ENCODE results near the gene PDZD4.

PDZD4 gene

GRCh38 chrX:153829799-153830639 is at the start of gene PDZD4:
Gene PDZD4, minus strand, starts transcription at chrX:153830544. Its CDS starts 246 bp downstream, at chrX:153830298.
- FAIRE-seq: no peak

GRCh38 chrX:153879741-153880439 is 49.5 kb upstream of the PDZD4 start:
- FAIRE-seq: no peak

- FAIRE-seq: no peak
Observed at GRCh38 chrX:153878969-153879653, 48.8 kb upstream of the PDZD4 start.

- FAIRE-seq: no peak
Observed at GRCh38 chrX:153878345-153878744, 48.0 kb upstream of the PDZD4 start.

- no peak for FAIRE-seq
Observed at GRCh38 chrX:153877571-153878261, 47.4 kb upstream of the PDZD4 start.

GRCh38 chrX:153876112-153876491 is 45.8 kb upstream of the PDZD4 start:
- no peak for FAIRE-seq

- no peak for FAIRE-seq
Observed at GRCh38 chrX:153875391-153876111, 45.2 kb upstream of the PDZD4 start.

- FAIRE-seq: no peak
Observed at GRCh38 chrX:153874366-153875125, 44.2 kb upstream of the PDZD4 start.

GRCh38 chrX:153874085-153874365 is 43.7 kb upstream of the PDZD4 start:
- FAIRE-seq: no peak

- FAIRE-seq: no peak
Observed at GRCh38 chrX:153873282-153874084, 43.1 kb upstream of the PDZD4 start.

GRCh38 chrX:153871946-153872878 is 41.9 kb upstream of the PDZD4 start:
- no peak for FAIRE-seq

GRCh38 chrX:153871451-153871850 is 41.1 kb upstream of the PDZD4 start:
- FAIRE-seq: no peak

- no peak for FAIRE-seq
Observed at GRCh38 chrX:153870791-153871360, 40.5 kb upstream of the PDZD4 start.

- FAIRE-seq: no peak
Observed at GRCh38 chrX:153870288-153870690, 39.9 kb upstream of the PDZD4 start.

- FAIRE-seq: no peak
Observed at GRCh38 chrX:153869473-153870287, 39.3 kb upstream of the PDZD4 start.

GRCh38 chrX:153868576-153869472 is 38.5 kb upstream of the PDZD4 start:
- no peak for FAIRE-seq

GRCh38 chrX:153867671-153868070 is 37.3 kb upstream of the PDZD4 start:
- FAIRE-seq: no peak

Data from A204.1 (cell line).